ENCODE measurements around the gene RPL38.

Gene RPL38

GRCh38 chr17:74203439-74204240 lies at the start of gene RPL38:
Gene RPL38 (plus strand): TSS chr17:74203678. CDS start chr17:74203956, 278 bp downstream.
- peak; percentile 91 for DNase-seq (ENCODE audit: low spot score)

GRCh38 chr17:74153821-74154430 lies 49.6 kb upstream of the RPL38 start:
- no peak for DNase-seq (ENCODE audit: low spot score)

GRCh38 chr17:74156878-74157277 lies 46.6 kb upstream of the RPL38 start:
- no peak for DNase-seq (ENCODE audit: low spot score)

GRCh38 chr17:74157366-74157765 lies 46.1 kb upstream of the RPL38 start:
- no peak for DNase-seq (ENCODE audit: low spot score)

- DNase-seq (ENCODE audit: low spot score): no peak
Observed at GRCh38 chr17:74158761-74159160, 44.7 kb upstream of the RPL38 start.

- DNase-seq (ENCODE audit: low spot score): no peak
Observed at GRCh38 chr17:74159226-74159840, 44.1 kb upstream of the RPL38 start.

GRCh38 chr17:74160656-74161502 lies 42.6 kb upstream of the RPL38 start:
- no peak for DNase-seq (ENCODE audit: low spot score)

GRCh38 chr17:74161503-74161875 lies 42.0 kb upstream of the RPL38 start:
- DNase-seq (ENCODE audit: low spot score): no peak

- no peak for DNase-seq (ENCODE audit: low spot score)
Observed at GRCh38 chr17:74163271-74163821, 40.1 kb upstream of the RPL38 start.

GRCh38 chr17:74163836-74164235 lies 39.6 kb upstream of the RPL38 start:
- DNase-seq (ENCODE audit: low spot score): no peak

- no peak for DNase-seq (ENCODE audit: low spot score)
Observed at GRCh38 chr17:74164446-74165045, 38.9 kb upstream of the RPL38 start.

- DNase-seq (ENCODE audit: low spot score): no peak
Observed at GRCh38 chr17:74165797-74166365, 37.6 kb upstream of the RPL38 start.

- no peak for DNase-seq (ENCODE audit: low spot score)
Observed at GRCh38 chr17:74170924-74171323, 32.6 kb upstream of the RPL38 start.

GRCh38 chr17:74172700-74173099 lies 30.8 kb upstream of the RPL38 start:
- DNase-seq (ENCODE audit: low spot score): no peak

- DNase-seq (ENCODE audit: low spot score): peak; percentile 54
Observed at GRCh38 chr17:74176546-74177001, 26.9 kb upstream of the RPL38 start.

GRCh38 chr17:74177018-74177450 lies 26.4 kb upstream of the RPL38 start:
- no peak for DNase-seq (ENCODE audit: low spot score)

- DNase-seq (ENCODE audit: low spot score): no peak
Observed at GRCh38 chr17:74179576-74179975, 23.9 kb upstream of the RPL38 start.

- DNase-seq (ENCODE audit: low spot score): no peak
Observed at GRCh38 chr17:74180336-74180735, 23.1 kb upstream of the RPL38 start.

- no peak for DNase-seq (ENCODE audit: low spot score)
Observed at GRCh38 chr17:74181341-74181740, 22.1 kb upstream of the RPL38 start.

GRCh38 chr17:74182041-74182723 lies 21.3 kb upstream of the RPL38 start:
- DNase-seq (ENCODE audit: low spot score): no peak

Data from kidney capillary endothelial cell (primary cell).